Globus pallidus (tissue), 1 donor: Measurements from ENCODE around the gene GABRG2.
"Not testable (repeated sequence)": the region's sequence is repeated elsewhere in the genome, so short reads cannot be mapped to it uniquely, and the experiment has no call there.

Source experiments
- DNase-seq: peaks from one replicate; pipeline ENCODE4 v3.0.0-alpha.2; 2015; ENCODE audit warnings: low spot score

GABRG2 gene

DNA sequence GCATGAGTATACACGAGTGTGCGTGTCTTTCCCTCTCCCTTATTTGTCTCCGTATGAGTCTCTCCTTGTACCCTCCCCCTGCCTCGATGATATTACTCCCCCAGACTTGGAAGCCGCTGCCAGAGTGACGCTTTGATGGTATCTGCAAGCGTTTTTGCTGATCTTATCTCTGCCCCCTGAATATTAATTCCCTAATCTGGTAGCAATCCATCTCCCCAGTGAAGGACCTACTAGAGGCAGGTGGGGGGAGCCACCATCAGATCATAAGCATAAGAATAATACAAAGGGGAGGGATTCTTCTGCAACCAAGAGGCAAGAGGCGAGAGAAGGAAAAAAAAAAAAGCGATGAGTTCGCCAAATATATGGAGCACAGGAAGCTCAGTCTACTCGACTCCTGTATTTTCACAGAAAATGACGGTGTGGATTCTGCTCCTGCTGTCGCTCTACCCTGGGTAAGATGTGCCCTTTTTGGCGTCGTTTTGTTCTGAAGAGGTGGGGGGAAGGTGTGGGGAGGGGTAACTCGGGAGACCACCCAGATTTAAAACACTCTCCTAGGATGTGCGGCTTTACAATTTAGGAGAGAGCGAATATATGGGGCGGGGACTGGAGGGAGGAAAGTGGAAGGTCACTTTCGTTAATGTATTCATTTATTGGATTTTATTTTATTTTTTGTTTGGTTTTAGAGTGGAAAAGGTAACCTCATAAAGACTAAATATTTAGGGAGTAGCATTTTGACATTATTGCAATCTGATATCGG, at the start of gene GABRG2:
GABRG2 (plus strand) TSS at position 119 of the 757 bp plus-strand sequence; CDS start at position 346, 227 bp downstream.
- DNase-seq, result no peak

DNA sequence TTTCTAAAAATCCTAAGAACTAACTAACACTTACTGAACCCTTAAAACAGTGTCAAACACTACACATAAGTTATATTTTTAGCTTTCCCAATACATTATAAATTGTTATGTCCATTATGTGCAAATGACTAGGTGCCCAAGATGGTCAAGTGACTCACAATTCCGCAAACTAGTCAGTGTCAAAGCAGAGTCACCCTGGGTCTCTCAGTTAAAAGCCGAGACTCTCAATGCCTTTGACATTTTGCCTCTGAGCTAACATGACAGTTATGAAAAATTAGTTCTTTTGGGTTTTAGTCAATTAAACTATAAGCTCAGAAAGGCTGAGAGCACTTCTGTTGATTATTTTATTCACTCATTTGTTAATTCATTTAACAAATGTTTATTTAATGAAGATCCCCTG, 42.3 kb upstream of the GABRG2 start:
- DNase-seq, result no peak

DNA sequence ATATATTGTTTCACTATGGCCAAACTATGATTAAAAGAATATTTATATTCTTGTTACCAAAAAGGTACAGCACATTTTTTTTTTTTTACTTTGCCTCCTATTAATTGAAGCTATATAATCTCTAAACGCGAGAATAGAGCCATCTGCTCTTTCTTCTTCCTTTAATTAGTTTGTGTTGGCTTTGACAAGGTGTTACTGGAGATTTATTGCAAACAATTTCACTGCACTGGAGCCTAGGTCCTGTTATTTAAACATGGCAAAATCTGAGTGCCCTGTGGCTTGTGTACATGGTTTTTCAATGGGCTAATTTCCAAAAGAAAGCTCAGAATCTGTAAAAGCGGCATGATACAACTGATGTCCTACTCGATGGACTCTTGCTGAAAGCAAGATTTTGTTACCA, 40.8 kb upstream of the GABRG2 start:
- DNase-seq, result no peak

DNA sequence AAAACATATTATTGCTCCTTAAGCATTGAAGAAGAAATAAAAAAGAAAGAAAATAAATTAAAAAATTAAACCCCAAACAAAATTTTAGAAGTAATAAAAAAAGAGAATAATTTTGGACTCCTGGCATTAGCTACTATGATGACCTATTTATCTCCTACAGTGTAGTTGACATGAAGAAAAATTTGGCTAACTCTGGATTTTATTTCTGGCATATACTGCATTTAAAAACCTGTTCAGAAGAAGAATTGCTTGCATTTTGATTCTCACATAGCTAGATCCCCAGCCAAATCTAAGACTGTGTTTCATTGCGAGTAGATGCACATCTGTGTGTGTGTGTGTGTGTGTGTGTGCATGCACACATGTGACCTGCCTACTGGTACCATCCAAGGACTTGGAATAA, 30.1 kb upstream of the GABRG2 start:
- DNase-seq, result no peak

DNA sequence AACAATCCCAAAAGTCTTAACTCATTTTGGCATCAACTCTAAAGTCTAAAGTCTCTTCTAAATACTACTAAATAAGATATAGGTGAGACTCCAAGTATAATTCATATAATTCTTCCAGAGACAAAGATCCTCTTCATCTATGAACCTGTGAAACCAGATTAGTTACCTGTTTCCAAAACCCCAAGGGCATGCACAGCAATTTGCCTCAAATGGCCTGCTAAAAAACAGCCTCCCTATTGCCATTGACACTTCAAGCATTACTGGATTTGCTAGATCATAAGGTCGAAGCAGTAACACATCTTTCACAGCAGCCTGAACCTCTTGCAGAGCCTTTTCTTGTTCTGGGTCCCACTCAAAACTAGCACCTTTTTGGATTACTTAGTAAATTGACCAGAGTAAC, 20.3 kb upstream of the GABRG2 start:
- no peak for DNase-seq

DNA sequence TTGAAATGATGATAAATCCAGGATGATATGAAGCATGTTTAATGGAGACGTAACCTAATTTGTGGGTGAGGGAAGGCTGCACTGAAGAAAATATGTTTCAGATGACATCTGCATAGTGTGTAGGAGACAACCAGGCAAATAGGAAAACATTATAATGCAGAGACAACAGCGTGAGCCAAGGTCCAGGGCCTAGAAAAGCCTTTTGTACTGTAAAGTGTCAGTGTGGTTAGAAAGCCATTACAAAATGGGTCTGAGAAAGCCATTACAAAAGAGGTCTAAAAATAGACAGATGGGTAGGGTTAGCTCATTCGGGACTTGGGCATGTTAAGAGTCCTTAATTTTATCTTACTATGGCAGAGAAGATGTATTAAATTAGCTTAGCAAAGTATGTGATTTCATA, 14.9 kb upstream of the GABRG2 start:
- no peak for DNase-seq

DNA sequence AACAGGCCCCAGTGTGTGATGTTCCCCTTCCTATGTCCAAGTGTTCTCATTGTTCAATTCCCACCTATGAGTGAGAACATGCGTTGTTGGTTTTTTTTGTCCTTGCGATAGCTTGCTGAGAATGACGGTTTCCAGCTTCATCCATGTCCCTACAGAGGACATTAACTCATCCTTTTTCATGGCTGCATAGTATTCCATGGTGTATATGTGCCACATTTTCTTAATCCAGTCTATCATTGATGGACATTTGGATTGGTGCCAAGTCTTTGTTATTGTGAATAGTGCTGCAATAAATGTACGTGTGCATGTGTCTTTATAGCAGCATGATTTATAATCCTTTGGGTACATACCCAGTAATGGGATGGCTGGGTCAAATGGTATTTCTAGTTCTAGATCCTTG, 12.5 kb upstream of the GABRG2 start:
- not testable (repeated sequence) for DNase-seq

DNA sequence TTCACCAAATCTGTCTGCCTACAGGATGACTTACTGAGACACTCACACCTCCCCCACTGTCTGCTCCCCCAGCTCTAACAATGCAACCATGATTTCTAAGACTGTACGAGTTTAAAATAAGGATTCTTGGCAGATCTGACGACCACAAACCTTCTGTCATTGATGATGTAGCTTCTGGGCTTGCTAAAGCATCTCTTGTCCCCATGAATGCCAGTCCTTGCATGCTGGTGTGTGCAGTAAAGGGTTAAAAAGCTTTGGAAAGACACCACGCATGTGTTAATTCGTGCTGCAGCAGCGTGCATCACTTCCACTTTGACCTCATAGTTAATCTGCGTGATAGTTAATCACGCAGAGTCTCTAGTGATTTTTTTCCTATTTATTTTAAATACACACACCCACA, 411 bp upstream of the GABRG2 start:
- no peak for DNase-seq

DNA sequence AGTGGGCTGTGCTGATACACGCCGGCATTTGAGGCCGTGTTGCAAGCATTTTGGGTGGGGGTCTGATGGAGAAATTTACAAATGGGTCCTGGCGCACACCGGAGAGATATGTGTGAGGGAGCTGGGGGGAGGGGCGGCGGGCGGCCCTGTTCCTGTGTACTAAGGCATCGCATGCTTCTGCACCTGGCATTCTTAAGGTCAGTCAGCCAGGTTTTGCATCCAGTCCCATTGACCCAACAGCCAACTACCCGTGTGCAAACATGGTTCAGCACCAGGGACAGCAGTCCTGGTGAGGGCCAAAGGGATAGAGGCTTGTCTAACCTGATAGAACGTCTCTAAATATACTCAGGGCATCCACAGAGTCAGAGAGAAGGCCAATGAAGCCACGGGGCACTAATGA, 839 bp downstream of the GABRG2 start:
- DNase-seq, result no peak

DNA sequence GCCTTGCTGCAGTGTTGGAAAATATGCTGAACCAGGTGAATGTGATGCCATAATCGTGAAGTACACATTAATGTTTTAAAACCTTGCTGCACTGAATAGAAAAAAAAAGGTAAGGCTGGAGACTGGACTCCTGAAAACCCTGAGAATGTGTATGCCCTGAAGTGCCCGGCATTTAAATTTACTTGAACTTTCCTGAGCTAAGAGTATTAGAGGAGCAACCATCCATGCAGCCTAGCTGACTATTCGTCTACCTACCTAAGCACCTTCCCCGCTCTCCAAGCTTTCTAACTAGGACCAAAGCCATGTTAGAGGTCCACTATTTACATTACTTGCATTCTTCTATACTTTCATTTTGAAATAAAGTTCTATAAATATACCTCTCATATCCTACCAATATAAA, 1.4 kb downstream of the GABRG2 start:
- DNase-seq, result no peak

DNA sequence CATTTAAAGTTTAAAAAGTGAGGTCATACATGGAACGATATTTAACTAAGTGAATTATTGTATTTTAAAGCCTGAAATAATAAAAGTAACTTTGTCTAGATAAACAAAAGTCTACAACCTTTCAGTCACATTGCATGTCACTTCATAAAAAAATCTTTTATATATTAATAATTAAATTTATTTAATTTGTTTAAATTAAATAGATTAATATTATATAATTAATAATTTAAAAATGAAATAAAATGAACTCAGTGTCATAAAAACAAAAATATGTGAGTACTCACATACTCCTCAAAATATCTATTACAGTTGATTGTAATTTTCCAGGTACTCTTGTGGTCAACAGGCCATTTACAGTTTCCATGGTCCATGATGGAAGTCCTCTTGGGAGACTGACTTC, 11.2 kb downstream of the GABRG2 start:
- DNase-seq, result no peak

DNA sequence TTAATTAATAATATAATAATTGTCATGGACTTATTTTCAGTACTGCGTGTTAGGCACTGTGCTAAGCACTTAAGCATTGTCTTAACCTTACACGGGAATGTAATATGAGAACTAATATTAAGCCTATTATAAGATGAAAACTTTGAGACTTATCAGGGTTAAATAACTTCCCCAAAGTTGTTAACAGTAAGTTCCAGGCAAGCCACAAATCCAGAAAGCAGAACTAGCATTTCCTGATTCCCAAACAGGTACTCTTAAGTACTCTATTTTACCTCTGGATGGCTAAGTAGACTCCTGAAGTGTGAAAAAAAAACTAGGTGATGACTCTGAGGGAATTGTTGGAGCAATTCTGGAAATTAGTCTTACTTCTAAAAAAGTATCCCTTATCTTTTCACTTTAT, 23.8 kb downstream of the GABRG2 start:
- DNase-seq, result no peak

DNA sequence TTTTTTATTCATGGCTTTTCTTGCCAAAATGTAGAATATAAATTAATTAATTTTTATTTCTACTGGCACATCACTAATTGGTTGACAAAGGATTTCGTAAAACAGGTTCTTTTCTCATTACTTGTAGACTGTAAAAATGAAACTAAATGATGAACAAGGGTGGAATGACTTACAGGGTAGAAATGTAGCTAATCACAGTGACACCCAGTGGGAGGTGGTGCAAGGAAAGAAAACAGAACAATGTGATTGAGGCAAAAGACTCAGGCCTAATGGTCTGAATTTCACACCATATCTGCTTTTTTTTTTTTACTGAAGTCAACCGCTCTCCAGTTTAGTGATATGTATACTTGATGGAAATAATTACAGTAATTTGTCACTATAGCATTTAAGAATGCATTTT, 28.9 kb downstream of the GABRG2 start:
- DNase-seq, result no peak

DNA sequence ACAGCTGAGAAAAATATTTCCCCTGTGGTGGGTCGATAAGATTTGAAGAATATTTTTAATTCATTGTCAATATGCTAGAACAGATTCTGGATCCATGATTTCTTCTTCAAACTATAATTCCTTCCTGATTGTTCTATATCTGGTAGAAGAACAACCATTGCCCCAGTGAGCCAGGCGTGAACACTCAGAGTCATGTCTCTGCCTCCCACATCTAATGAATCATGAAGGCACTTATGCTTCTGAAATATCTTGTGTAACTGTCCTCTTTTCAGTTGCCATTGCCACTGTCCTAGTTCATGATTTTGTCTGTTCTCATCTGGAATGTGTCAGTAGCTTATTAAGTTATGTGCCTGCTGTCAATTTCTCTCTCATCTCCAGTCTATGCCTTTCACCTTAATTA, 40.0 kb downstream of the GABRG2 start:
- DNase-seq, result no peak

DNA sequence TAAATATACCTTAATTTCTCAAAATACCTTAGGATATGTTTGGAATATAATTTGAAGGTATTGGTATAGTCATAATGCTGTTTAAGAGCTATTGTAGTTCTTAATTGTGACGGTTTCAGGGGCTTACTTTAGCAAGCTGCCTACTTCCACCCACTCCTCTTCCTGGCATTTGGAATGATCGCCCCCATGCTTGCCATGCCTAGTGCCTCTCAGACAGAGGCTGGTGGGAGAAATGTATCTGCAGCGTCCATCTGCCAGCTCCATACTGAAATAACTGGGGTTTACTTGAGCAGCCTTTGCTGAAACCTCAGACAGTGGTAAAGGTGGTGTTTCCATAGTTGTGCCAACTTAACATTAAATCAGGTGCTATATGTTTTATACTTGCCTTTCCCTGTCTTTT, 52.2 kb downstream of the GABRG2 start:
- DNase-seq, result no peak

DNA sequence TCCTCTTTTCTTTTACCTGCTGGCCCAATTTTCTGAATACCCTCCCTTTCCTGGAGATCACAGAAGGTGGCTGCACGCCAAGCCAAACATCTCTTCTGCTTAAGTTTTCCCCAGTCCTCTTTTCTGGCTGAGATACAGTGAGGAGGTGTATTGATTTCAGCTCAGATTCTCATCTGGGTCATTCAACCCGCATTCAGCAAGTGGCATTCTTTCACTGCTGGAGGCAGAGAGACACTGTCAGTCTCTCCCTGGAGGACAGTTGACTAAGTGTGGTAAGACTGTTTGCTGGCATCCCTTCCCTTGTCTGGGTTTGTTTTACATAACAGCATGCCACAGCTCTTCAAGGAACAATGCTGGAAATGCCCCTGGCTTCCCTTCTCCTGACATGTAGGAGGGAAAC, 60.5 kb downstream of the GABRG2 start:
- DNase-seq, result no peak

DNA sequence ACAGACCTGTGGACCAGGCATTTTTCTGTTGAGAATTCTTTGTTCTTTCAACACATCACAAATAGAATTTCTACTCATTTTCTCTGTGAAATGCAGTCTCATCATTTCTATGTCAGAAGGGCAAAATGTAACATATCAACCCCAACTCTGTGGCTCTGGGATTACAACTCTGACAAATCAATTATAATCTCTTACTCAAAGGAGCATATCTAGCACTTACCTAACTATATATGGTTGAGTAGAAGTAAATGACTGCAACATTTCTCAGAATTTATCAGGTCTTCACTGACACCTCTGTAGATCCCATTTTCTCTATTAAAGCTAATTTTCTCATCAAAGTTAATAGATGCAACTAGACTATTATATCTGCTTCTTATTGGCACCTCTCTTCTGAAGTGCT, 64.8 kb downstream of the GABRG2 start:
- no peak for DNase-seq

DNA sequence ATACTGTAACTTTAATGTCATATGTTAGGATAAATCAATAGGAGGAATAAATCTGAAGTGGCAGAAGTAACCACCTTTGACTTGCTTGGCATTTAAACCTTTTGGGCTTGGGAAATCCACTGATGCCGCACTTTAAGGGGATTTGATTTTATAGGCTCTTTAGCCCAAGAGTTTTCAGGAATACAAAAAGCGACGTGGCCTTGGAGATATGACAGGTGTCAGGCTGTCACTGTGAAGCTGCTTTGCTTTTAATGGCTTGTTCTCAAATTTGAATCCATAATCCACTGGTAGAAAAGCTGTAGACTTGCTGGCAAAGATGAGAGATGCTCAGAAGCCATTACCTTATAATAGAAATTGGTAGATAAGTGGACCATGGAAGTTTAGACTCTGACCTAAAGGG, 71.6 kb downstream of the GABRG2 start:
- no peak for DNase-seq

DNA sequence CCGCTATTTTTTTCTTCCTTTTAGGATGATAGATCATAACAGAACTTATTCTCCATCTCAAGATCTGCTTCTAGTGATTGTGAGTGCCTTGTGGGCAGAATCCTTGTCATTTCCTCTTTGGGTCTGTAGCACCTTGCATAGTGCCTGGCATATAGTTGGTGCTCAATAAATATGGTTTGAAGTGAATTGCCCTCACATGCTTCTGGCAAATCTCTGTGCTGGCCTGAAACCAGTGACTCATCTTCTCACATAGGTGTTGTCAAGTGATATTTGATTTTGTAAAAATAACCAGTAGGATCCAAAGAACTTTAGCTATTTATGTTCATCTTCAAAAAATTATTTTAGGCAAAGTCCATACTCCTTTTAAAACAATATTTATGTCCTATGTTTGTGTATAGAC, 86.7 kb downstream of the GABRG2 start:
- no peak for DNase-seq

DNA sequence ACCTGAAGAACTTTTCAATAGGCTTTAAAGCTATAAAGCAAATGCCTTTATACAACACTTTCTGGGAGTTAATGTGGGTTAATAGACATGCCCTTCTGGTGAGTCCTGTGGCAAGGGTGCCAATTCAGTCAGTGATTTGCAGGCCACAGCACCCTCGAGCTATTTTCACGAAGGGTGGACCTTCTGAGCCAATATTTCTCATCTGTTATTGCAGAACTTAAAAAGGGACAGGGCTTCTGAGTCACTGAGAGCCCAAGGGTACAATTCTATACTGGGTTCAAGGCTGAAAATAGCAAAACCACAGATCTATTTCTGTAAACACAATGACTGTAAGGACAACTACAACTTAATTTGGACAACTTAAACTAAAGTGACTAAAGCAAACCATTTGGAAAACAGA, 92.8 kb downstream of the GABRG2 start:
- no peak for DNase-seq

DNA sequence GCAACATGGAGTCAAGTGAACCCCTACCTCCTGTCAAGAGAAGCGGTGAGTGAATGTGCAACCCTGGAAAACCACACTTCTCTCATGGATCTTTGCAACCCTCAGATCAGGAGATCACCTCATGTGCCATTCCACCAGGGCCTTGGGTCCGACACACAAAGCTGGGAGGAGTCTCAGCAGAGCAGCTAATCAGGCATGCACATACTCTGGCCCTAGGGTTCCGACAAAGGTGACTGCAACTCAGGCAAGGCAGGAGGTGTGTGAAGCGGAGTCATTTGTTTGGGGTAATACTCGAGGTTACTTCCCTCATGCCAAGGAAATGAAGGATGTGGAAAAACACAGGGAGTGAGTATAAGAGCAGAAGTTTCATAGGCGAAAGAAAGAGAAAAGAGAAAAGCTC, 96.1 kb downstream of the GABRG2 start:
- no peak for DNase-seq

DNA sequence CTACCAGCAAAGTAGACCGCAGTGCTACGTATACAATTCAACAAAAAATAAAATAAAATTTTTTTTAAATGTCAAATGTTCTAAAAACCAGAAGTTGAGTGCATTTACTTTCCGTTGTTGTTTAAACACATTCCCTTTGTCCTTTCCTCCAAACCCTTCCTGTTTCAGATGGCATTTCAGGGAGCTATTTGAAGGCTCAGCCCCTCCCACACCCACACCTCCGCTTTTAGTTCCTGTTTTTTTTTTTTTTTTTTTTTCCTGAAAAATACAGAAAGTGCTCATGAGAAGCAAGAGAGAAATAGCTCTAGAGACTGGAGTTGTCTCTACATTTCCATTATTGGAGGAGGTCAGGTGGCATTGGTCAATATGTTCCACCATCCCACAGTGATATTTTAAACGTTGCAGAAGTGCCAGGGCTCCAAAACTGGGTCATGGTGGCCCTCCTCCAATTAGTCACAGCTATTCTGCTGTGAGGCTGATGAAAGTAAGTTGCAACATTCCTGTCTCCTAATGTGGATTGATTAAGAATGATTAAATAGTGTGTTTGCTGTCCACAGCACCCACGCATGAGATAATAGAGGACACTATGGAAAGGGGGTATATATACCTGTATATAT, 106.9 kb downstream of the GABRG2 start:
- no peak for DNase-seq

DNA sequence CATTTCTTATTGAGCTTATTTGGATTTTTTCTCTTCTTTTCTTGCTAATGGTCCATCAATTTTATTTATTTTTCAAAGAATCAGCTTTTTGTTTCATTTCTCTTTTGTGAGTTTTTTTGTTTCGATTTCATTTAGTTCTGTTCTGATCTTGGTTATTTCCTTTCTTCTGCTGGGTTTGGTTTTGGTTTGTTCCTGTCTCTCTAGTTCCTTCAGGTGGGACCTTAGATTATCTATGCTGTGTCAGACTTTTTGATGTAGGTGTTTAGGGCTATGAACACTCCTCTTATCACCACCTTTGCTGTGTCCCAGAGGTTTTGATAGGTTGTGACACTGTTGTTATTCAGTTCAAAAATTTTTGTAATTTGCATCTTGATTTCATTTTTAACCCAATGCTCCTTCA, 119.8 kb downstream of the GABRG2 start:
- no peak for DNase-seq

DNA sequence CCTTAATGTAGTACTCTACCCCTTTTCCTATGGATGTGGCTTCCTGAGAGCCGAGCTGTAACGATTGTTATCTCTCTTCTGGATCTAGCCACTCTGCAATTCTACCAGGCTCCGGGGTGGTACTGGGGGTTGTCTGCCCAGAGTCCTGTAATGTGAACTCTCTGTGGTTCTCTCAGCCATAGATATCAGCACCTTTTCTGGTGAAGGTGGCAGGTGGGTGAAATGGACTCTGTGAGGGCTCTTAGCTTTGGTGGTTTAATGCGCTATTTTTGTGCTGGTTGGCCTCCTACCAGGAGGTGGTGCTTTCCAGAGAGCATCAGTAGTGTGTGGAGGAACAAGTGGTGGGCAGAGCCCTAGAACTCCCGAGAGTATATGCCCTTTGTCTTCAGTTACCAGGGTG, 122.1 kb downstream of the GABRG2 start:
- DNase-seq, result no peak
